Middle frontal gyrus (tissue), 1 donor: ENCODE data around the gene MPRIP.

Experiments used
- DNase-seq: peaks from one replicate; pipeline ENCODE4 v3.0.0-alpha.2; 2015; ENCODE audit warnings: low spot score; ENCODE audit errors: extremely low spot score

The MPRIP gene

DNA sequence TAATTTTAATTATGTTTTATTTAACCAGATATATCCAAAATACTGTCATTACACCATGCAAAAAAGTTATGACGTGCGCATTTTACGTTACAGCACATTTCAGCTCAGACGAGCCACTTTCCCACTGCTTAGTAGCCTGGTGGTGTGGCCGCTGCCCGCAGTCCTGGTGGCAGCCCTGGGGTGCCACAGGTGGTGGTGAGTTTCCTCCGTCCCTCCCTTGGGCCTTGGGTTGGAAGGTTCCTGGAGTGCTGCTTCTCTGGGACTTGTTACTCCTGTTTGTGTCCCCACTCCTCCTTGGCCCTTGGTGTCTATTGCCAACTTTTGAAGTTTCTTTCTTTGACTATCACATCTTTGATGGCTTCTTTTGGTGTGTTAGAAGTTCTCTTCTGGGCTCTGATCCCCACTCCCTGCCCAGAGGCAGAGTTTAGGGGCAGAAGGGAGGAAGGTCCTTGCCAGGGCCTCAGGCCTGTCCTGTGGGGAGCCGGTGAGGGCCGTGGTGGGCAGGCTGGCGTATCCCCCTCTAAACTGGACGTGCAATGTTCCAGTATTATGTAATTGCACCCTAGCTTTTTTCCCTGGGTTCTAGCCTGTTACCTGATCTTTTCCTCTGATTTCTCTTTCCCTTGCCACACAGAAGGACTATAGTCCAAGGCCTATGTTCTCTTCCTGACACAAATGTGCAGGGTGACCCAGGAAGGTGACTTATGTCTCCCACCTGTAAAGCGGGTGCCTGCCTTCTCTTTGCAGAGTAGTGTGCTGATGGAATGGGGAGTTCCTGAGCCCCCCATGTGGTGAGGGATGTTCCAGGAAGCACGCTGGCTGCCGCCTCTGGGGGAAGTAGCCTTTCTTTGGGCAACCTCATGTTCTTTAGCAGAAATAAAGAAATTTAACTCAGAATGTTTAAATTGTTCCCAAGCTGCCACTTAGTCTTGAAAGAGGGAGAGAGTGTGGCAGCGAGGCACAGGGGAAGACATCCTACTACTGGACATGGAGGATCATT is 8.4 kb downstream of the MPRIP start:
- no peak for DNase-seq

DNA sequence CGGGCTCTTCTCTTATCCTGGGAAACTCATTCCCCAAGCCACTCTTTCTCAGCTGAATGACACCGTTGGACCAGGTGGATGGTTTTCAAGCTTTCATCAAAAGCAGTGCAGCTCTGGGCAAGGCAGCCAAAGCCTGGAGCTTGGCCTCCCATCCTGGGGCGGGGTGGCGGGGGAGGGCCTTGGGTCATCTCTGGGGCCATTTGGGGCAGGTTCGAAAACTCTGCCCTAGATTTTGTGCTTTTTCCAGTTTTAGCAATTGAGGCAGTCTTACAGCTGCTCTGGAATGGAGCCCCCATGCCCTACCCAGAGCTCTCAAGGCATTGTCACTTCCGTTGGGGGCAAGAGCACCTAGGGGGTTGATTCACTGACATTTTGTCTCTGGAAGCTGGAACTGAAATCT is 9.1 kb downstream of the MPRIP start:
- DNase-seq, result no peak

DNA sequence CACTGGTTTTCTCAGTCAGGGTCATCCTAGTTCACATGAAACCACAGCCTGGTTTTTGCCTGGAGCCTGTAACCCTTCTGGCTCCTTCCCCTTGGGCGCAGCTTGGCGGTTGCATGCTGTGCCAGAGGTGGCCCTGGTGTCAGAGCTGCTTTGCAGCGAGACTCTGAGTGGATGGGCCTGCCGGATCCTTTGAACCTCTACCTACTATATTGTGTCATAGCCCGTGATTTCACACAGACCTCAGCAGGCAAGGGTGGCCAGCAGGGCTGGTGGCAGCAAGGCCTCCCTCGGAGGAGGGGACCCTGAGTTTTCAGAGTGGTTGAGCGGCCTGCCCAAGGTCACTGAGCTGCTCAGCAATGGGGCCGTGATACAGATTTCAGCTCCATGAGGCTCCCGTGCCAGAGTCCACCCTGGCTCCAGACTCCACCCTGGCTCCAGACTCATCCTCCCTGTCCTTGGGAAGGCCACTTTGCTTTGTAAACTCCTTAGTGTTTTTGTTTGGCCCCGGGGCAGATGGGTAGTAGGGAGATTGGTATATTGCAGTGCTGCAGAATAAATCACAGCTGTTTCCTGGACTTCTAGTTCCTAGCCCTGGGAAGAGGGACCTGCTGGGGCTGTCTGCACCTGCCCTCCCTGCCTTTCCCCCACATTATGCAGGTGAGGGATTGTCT is 9.7 kb downstream of the MPRIP start:
- no peak for DNase-seq

DNA sequence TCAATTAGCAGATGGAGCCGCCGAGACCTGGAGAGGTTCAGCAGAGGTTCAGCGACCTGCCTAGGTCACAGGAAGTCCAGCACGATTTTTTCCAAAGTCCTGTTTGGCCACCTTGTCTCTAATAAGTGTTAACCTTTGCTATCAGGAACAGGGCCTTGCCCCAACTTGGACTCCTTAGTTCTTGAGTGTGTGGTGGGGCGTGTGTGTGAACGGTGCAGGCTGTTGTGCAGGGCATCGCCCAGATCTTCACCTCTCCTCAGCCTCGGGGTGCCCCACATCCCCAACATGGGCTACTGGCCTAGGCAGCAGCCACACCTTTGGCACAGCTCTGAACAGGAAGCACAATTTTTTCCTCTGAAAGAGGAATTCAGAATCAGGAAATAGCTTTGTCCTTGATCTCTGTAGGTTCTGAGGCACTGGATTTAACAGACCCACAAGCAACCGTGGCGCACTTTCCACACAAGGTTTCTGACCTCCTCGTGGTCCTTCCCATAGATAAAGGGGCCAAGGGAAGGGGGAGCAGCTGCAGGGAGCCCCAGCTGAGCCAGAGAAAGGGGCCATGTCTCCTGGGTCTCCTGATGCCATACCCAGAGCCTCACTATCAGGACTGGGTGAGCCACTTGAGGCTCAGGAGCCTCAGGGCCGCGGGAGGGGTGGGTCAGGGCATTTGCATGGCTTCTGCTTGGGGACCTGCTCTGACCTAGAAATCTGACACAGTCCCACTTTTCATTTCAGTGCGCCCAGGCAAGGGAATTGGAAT is 10.4 kb downstream of the MPRIP start:
- DNase-seq, result no peak

DNA sequence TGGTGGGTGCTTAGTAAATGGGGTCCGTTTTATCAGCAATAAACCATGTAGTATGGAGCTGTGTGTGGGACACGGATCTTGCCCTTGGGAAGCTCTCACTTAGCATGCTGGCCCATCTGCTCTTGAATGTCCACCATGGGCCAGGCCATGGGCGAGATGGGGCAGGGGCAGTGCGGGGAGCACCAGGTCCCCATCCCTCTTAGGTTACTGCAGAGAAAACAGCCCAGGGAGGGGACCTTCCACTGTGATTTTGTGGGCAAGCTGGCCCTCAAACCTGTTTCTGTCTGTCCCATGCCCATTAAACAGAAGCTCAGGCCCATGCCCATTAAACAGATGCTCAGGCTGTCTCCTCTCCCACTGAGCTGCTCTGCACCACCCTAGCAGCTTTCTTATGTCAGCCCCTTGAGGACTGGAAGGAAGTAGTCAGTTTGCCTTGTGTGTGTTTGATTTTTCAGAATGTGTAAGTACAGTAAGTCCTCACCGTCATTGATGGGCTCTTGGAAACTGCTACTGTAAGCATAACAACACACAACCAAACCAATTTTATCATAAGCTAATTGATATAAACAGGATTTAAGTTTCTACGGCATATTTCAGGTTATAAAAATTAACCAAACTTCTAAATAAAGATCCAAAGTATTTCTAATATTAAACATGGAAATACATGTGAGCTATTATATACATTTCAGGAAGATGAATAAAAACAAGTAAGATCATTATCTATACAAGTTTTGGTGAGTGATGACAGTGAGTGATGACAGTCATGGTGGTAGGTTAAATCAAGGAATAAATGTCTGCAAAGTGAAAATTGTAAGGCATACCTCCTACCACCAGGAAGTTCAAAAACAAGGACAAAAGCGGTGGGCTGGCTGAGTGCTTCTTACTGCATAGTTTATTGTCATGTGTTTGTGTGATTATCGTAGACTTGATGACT is 11.5 kb downstream of the MPRIP start:
- no peak for DNase-seq

DNA sequence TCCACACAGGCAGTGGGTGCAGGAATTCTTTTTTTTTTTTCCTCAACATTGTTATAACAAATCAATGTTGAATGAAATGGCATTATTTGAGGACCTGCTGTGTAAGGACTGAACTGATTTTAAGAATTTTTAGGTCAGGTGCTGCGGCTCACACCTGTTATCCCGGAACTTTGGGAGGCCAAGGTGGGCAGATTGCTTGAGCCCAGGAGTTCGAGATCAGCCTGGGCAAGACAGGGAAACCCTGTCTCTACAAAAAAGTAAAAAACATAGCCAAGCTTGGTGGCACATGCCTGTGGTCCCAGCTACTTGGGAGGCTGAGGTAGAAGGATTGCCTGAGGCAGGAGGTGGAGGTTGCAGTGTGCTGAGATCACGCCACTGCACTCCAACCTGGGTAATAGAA is 12.4 kb downstream of the MPRIP start:
- no peak for DNase-seq

DNA sequence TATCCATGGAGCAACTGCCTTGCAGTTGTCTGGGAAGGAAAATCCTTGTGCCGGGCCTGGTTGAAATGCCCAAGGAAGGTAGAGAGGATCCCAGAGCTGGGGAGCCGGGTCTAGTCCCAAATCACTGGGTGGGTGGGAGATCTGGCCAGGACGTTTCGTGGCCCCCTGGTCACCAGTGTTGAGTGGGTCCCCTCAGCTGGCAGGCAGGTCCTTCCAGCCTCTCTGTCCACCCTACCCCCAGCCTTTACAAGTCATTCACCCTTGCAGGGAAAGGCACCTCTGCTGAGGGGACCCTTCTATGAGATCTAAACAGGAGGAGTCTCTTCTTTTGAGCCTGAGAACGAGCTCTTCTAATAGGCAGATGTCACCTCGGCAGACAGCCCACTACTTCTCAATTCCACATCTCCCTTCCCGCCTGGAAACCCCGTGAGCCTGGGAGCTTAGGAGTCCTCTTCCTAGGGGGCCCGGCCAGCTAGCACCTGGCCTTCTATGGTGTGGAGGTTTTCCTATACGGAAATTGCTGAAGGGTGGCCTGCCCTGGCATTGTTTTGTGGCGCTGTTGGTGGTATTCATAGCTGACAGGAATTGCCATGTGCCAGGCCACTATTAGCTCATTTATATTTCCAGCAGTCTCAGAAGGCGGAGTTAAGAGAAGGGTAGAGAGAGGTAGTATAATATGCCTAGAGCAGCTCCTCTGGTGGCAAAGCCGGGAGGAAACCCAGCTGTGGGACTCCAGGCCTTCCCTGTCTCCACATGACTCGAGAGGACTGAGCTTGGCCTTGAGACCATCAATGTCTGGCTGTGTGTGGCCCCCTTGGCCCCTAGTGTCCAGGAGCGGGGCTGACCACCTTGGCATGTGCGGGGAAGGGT is 13.3 kb downstream of the MPRIP start:
- no peak for DNase-seq

DNA sequence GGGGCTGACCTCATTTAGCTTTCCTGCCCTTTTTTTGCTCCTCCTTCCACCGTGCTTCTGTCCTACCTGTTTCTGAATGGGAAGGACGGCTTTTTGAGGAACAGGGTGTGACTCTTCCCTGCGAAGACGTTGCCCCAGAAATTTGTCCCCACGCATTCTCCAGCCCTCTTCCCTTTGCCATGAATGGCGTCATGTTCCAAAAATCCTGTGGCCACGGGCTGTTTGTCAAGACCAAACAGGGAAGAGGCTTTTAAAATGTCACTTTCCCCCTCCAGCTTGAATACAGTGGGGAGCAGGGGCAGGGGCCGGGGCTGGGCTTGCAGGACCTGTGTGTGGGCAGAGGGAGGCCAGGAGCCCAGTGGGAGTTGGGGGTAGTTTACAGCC is 13.9 kb downstream of the MPRIP start:
- DNase-seq, result no peak

DNA sequence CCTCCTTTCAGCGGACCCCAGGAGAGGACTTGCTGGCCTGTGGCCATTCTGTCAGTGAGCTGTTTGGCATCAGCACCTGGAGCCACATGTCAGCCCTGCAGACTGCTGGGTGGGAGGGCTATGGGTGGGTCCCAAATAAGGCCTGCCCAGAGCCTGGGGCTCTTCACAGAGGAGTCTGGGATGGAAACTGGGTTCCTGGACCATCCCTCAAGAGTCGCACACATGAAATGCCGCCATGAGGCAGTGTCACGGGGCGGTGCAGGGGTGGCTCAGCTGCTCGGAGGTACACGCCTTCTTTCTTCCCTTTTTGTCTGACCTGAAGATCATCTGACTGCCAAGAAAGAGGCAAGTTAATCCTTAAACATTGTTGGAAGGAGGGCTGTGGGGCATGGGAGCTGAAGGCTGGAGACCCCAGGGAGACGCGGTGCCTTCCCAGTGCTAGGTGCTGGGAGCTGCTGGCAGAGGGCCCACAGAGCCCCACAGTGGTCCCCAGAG is 14.8 kb downstream of the MPRIP start:
- DNase-seq, result no peak

DNA sequence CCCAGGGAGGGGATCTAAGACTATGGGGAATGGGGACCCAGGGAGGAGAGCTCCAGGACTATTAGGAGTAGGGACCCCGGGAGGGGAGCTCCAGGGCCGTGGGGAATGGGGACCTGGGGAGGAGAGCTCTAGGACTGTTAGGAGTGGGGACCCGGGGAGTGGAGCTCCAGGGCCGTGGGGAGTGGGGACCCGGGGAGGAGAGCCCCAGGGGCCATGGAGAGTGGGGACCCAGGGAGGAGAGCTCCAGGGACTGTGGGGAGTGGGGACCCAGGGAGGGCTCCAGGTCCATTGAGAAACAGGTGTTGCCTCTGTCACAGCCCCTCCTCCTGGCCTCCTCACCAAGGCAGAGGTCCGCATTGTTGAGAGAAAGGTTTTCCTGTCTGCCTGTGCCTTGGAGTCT is 16.0 kb downstream of the MPRIP start:
- DNase-seq, result no peak

DNA sequence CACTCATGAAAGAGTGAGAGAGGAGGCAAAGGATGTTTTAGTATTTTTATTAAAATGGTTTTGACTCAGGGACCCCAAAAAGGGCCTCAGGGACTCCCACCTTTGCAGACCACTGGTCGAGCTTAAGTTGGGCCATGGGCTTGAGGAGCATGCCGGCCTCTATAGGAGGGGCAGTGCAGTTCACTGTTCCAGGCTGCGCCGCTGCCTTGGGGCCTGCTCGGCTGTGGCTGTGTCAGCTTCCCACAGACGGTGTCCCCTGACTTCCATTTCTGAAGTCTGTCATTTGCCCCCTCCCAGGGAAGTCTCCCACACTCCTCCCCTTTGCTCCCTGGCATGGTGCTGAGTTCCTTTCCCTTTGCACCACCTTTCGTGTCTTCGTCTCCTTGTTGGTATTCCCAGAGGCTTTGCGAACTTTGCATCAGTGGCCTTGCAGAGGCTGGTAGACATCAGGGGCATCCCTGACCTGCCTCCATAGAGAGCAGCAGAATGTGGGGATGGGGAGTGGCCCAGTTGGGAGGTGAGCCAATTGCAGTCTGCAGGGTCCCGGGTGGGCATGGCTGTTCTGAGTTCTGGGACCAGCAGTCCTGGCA is 17.1 kb downstream of the MPRIP start:
- no peak for DNase-seq

DNA sequence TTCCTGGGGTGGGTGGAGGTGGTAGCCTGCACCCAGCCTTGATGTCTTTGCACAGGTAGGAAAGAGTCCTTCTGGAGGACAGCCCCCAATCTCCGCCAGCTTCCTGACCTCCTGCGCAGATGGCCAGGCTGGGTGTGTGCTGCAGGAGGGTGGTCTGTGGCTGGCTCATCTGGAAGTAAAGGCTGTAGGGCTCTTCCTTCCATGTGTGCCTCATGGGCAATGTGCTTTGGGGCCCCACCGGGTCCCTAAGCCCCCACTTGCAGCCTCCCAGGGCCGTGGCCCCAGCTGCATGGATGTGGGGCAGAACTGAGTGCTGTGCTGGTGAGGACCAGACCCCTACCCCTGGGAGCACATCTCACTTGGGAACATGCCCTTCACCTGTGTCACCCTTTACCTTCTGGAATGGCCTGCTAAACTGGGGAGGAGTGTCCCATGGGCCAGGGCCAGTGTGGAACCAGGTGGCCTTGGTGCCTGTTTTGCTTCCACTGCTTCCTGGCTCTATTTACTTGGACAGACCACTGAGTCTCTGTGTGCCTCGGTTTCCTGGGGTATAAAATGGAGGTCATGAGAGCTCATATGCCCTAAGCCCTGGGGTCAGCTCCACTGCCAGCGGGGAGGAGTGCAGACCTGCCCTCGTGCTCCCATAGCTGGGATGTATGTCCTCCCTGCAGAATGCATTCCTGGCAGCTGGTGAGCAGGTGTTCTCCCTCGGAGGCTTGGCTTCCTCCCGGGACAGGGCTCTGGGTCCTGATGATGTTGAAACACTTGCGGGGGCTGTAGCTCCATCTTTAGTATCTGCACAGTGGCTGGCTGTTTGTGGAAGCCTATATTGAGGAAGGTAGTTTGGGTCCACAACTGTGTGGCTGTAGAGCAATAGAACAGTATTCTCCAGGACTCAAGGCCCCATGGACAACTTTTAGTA is 18.0 kb downstream of the MPRIP start:
- no peak for DNase-seq

DNA sequence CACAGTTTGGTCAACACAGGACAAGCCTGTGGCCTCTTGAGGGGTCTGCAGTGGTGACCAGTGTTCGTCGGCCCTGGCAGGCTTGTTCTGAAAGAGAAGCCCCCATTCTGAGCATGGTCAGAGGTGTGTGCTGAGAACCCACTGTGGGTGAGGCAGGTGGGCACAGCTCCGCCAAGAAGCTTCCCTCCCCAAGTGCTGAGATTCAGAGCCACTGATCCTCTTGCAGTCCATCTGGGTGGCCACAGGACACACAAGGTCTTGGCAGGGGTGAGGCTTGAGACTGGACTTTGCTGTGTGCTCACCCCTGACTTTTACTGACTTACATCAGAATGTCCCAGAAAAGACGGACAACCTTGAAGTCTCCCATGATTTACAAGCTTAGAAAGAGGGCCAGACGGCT is 18.7 kb downstream of the MPRIP start:
- no peak for DNase-seq

DNA sequence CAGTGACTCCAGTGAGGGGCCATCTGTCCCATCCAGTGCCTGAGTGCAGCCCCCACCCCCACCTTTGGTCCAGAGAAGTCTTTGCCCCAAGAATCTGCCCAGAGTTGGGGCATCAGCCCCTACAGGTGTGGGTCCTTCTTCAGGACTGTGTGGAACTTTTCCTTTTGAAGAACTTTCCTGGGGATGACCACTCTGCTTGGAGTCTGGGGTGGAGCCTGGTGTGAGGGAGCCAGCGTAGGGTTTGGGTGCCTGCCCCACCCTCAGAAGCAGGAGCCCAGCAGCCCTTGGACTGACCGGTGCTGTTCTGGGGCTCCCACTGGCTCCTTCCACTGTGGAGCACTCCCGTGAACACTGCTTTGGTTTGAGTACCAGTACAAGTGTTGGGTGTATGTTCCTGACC is 19.3 kb downstream of the MPRIP start:
- DNase-seq, result no peak

DNA sequence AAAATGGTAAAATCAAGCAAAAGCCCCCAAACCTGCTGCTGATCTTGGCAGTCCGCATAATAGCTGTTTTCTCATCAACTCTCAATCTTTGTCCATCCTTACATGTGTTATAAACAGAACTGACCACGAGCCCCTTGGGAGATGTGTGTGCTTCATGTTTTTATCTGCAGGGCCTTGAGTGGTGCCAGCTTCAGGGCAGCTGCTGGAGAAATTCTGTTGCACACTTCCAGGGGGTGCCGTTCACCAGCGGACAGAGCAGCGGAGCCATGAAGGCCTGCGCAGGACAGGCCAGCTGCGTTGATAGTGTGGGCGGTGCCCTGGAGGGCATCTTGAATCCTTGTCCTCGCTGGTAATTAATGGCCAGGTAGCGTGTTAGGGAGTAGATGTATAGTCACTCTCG is 20.1 kb downstream of the MPRIP start:
- DNase-seq, result no peak

DNA sequence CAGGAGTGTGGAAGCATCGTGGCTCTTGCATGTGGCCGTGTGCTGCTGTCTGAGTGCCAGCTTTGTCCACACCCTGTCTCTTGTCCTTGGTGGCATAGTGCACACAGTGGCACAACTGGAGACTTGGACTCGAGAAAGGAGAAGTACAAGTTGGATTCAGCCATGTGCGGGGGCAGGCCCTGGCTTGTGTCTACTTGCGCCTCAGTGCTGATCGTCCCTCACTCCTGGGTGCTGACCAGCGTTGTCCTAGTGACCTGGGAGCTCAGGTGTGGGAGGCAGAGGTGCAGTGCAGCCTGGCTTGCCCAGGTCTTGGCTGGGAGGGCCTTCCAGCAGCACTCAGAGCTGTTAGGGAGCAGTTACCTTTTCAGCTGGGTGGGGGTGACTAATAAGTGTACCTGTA is 20.6 kb downstream of the MPRIP start:
- DNase-seq, result no peak

DNA sequence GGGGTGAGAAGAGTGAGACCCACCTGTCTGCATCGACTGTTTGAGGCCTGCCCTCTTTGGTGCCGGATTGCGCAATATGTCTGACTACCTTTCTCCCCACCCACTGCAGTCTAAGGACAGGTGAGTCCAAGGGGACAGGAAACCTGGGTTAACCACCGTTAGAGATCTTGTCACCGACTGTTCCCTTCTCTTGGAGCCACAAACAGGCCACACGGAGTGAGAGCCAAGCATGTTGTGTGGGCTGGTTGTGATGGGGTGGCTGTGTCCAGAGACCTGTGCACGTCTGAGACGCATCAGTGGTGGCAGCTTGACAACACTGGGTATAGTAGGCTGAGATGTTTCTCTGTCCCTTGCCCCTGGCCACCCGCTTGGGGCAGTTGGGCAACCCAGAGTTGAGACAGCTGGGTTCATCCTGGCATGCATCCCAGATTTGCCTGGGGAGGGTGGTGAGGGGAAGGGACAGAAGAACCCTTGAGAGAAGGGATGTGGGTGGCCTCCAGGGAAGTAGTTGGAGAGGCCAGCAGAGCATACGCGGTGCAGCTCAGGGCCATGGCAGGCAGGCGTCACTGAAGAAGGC is 21.4 kb downstream of the MPRIP start:
- peak; percentile 73 for DNase-seq

DNA sequence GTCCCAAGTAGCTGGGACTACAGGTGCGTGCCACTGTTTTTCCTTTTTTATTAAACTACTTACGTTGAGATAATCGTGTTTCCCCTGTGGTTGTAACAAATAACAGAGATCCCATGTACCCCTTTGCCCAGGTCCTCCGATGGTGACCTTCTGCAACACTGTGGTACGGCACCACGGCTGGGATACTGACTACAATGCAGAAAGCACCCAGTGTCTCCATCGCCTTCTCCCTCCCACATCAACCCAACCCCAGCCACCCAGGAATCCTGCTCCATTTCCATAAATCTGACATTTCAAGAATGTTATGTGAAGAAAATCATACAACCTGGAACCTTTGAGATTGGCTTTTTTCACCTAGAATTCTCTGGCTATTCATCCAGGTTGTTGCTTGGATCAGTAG is 22.1 kb downstream of the MPRIP start:
- DNase-seq, result no peak
